HepG2 (cell line): Measurements from ENCODE around the gene SHF. TPM values are rescaled to one million over a fixed set of nuclear protein-coding genes. Genes with fewer than 3 reads are reported as not detected.

ENCODE experiments used
- AKAP8 ChIP-seq: sonication (generic); formaldehyde crosslinking; IDR thresholded peaks from 2 replicates; pipeline ENCODE4 v1.5.1; 2020; ENCODE audit warnings: mild to moderate bottlenecking, missing genetic modification reagents
- ETV5 ChIP-seq: IDR thresholded peaks from 2 replicates; pipeline ENCODE4 v1.6.1; 2018; ENCODE audit warnings: missing biosample characterization, missing genetic modification reagents, inconsistent platforms, borderline replicate concordance
- GMEB1 ChIP-seq: sonication (generic); formaldehyde crosslinking; IDR thresholded peaks from 2 replicates; pipeline ENCODE4 v1.5.1; 2020; ENCODE audit warnings: missing genetic modification reagents, mild to moderate bottlenecking, borderline replicate concordance
- IKZF1 ChIP-seq: fragments of 450-650 bp; IDR thresholded peaks from 2 replicates; pipeline ENCODE4 v1.7.1; 2016
- MED13 ChIP-seq: sonication (generic); formaldehyde crosslinking; IDR thresholded peaks from 2 replicates; pipeline ENCODE4 v1.5.0; 2020; ENCODE audit warnings: missing genetic modification reagents
- MXD3 ChIP-seq: IDR thresholded peaks from 2 replicates; pipeline ENCODE4 v1.6.1; 2016; ENCODE audit warnings: mild to moderate bottlenecking, missing biosample characterization, missing genetic modification reagents
- PITX1 ChIP-seq: sonication (generic); formaldehyde crosslinking; IDR thresholded peaks from 2 replicates; pipeline ENCODE4 v1.5.1; 2020; ENCODE audit warnings: mild to moderate bottlenecking, missing genetic modification reagents
- SP4 ChIP-seq: sonication (generic); formaldehyde crosslinking; IDR thresholded peaks from 2 replicates; pipeline ENCODE4 v1.8.1; 2023; ENCODE audit warnings: mild to moderate bottlenecking, missing genetic modification reagents
- USF2 ChIP-seq, 2 experiments: sonication (generic) in 1 of 2; formaldehyde crosslinking in 1 of 2; IDR thresholded peaks; 2 replicates each; pipeline versions ENCODE4 v1.5.1 to v1.6.1; 2011 to 2020; ENCODE audit warnings: borderline replicate concordance in 1 of 2, low read depth in 1 of 2, low read length in 1 of 2, mild to moderate bottlenecking in 1 of 2, missing genetic modification reagents in 1 of 2, moderate library complexity in 1 of 2
- YY1 ChIP-seq: IDR thresholded peaks from 2 replicates; pipeline ENCODE4 v1.6.1; 2011; ENCODE audit warnings: low read length, low read depth, moderate library complexity, mild to moderate bottlenecking; ENCODE audit not compliant: insufficient read depth, insufficient replicate concordance
- ZNF331 ChIP-seq: sonication (generic); formaldehyde crosslinking; IDR thresholded peaks from 2 replicates; pipeline ENCODE4 v1.4.0; 2020; ENCODE audit warnings: missing genetic modification reagents
- ZNF407 ChIP-seq: sonication (generic); formaldehyde crosslinking; IDR thresholded peaks from one replicate; pipeline ENCODE4 v1.5.1; 2020; ENCODE audit warnings: mild to moderate bottlenecking, missing genetic modification reagents; ENCODE audit errors: not compliant biosample characterization
- ZNF432 ChIP-seq: sonication (generic); formaldehyde crosslinking; IDR thresholded peaks from 2 replicates; pipeline ENCODE4 v1.5.0; 2020; ENCODE audit warnings: missing genetic modification reagents, mild to moderate bottlenecking, borderline replicate concordance
- ZNF644 ChIP-seq: IDR thresholded peaks from 2 replicates; pipeline ENCODE4 v1.6.1; 2016; ENCODE audit warnings: low read depth
- polyA plus RNA-seq, 8 experiments: library from polyadenylated mRNA; depleted of rRNA in 3 of 8; stranded (reverse) in 7 of 8; unstranded in 1 of 8; fragments of >200 nt; fragmentation: Illumina TruSeq in 4 of 8; extraction: Trizol in 4 of 8; gene quantifications; 2 replicates each; pipeline versions ENCODE4 v1.2.1 to v1.2.3, GENCODE V29; 2011 to 2016; ENCODE audit warnings: low read depth in 4 of 8, missing spikeins in 1 of 8, mixed read lengths in 1 of 8; ENCODE audit not compliant: insufficient read depth in 1 of 8
- total RNA-seq, 5 experiments: library from RNA; depleted of rRNA; stranded (reverse); fragments of >200 nt; fragmentation: Illumina TruSeq; extraction: Trizol; gene quantifications; 2 replicates each; pipeline ENCODE4 v1.2.3, GENCODE V29; 2016; ENCODE audit warnings: low read depth in 1 of 5

SHF gene
- total and polyA plus RNA-seq, 2 of the 13 experiments (the other 11 are each of a cell fraction or from before 2014, with no cell fraction given), result 20.9 to 25.5 TPM

GRCh38 chr15:45200799-45201556 lies 13.2 kb upstream of the SHF start (continued):
- TF ChIP-seq ZNF407 (CRISPR knock-in tag) (no peak), ETV5 (CRISPR knock-in tag) (no peak), IKZF1 (no peak), SP4 (CRISPR knock-in tag) (no peak), ZNF644 (CRISPR knock-in tag) (0 out of 2 replicates have a peak, but pooled peaks have one; percentile 20), ZNF432 (CRISPR knock-in tag) (no peak), ZNF331 (CRISPR knock-in tag) (peak; percentile 59), PITX1 (CRISPR knock-in tag) (peak; percentile 30; the same call in 1 of the 2 replicates), MED13 (CRISPR knock-in tag) (no peak), GMEB1 (CRISPR knock-in tag) (peak; percentile 48; the same call in 1 of the 2 replicates), USF2 (IDR thresholded peaks at IDR 0.05; ENCODE audit: low read depth, low read length) (no peak), USF2 (CRISPR knock-in tag; IDR thresholded peaks at IDR 0.05; ENCODE audit: borderline replicate concordance) (no peak), MXD3 (CRISPR knock-in tag) (peak; percentile 25; the same call in 1 of the 2 replicates), AKAP8 (peak; percentile 16; the same call in 1 of the 2 replicates), YY1 (peak; percentile 87)
